Ascending aorta (tissue), 2 donors: ENCODE data around the gene SLC44A2. TPM values are rescaled to one million over a fixed set of nuclear protein-coding genes. Genes with fewer than 3 reads are reported as not detected.
A peak's percentile ranks its signal among the peaks of the same experiment; 100 is the strongest.

Experiments
- DNase-seq, 2 donors: peaks; one replicate each; pipeline ENCODE4 v3.0.0-alpha.2; 2019; ENCODE audit warnings: low spot score in 2 of 2
- H3K27ac ChIP-seq, 2 donors: fragments of 200-600 bp; sonication (generic); one replicate each; pipeline ENCODE4 v1.5.1; 2016 to 2017; ENCODE audit warnings: mild to moderate bottlenecking in 1 of 2
- H3K27me3 ChIP-seq: fragments of 200-600 bp; sonication (generic); one replicate; pipeline ENCODE4 v1.5.1; 2017
- H3K36me3 ChIP-seq, 2 donors: fragments of 200-600 bp; sonication (generic); one replicate each; pipeline ENCODE4 v1.5.1; 2016
- H3K4me1 ChIP-seq, 2 donors: fragments of 200-600 bp; sonication (generic); one replicate each; pipeline ENCODE4 v1.5.1; 2016 to 2017; ENCODE audit warnings: mild to moderate bottlenecking in 1 of 2
- H3K4me3 ChIP-seq, 2 donors: fragments of 200-600 bp; sonication (generic); one replicate each; pipeline ENCODE4 v1.5.1; 2016 to 2017; ENCODE audit warnings: mild to moderate bottlenecking in 1 of 2
- H3K9me3 ChIP-seq, 2 donors: fragments of 200-600 bp; sonication (generic); one replicate each; pipeline ENCODE4 v1.5.1; 2016
- intact Hi-C: fragments of 100-400 bp; cut with DNase I; formaldehyde crosslinking; loops from one replicate; pipeline ENCODE4 v1.15.1; 2023
- total RNA-seq: library from RNA; depleted of rRNA; stranded (reverse); fragments of >200 nt; gene quantifications from one replicate; pipeline ENCODE4 v1.1.0, GENCODE V29; 2016
- TF ChIP-seq, protein P1 (sequence below), 3 experiments: fragments of 200-600 bp in 2 of 3; fragments of 450-650 bp in 1 of 3; sonication (generic) in 2 of 3; IDR thresholded peaks; one replicate each; pipeline ENCODE4 v1.5.1; 2016 to 2019; ENCODE audit warnings: antibody characterized with exemption in 3 of 3, mild to moderate bottlenecking in 1 of 3, moderate library complexity in 1 of 3

SLC44A2 gene
- total RNA-seq, 1 donor from 2014 or later = 354 TPM

DNA sequence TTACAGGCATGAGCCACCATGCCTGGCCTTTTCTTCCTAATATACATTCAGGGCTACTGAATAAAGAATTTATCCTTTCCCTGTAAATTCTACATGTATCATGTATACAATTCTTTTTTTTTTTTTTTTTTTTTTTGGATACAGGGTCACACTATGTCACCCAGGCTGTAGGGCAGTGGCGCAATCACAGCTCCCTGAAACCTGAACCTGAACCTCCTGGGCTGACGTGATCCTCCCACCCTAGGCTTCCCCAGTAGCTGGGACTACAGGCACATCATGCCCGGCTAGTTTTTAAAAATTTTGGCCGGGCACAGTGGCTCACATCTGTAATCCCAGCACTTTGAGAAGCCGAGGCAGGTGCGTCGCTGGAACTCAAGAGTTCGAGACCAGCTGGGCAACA, 6.5 kb upstream of the SLC44A2 start:
- Histone ChIP-seq H3K27ac (peak overlapping the region in 1 of 2 donors; percentile 83), H3K36me3 (peaks cover 0 to 4% of the 10 kb centered on the region in 2 donors), H3K27me3 (no peaks in the 10 kb centered on the region), H3K4me1 (peaks cover 0 to 11% of the 10 kb centered on the region in 2 donors), H3K9me3 (no peaks in the 10 kb centered on the region), H3K4me3 (no peak overlapping the region)
- no peak for DNase-seq
- intact Hi-C loops = no loop called here
- TF ChIP-seq, protein P1, sequence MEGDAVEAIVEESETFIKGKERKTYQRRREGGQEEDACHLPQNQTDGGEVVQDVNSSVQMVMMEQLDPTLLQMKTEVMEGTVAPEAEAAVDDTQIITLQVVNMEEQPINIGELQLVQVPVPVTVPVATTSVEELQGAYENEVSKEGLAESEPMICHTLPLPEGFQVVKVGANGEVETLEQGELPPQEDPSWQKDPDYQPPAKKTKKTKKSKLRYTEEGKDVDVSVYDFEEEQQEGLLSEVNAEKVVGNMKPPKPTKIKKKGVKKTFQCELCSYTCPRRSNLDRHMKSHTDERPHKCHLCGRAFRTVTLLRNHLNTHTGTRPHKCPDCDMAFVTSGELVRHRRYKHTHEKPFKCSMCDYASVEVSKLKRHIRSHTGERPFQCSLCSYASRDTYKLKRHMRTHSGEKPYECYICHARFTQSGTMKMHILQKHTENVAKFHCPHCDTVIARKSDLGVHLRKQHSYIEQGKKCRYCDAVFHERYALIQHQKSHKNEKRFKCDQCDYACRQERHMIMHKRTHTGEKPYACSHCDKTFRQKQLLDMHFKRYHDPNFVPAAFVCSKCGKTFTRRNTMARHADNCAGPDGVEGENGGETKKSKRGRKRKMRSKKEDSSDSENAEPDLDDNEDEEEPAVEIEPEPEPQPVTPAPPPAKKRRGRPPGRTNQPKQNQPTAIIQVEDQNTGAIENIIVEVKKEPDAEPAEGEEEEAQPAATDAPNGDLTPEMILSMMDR (IDR thresholded peaks at IDR 0.05) = no peak

DNA sequence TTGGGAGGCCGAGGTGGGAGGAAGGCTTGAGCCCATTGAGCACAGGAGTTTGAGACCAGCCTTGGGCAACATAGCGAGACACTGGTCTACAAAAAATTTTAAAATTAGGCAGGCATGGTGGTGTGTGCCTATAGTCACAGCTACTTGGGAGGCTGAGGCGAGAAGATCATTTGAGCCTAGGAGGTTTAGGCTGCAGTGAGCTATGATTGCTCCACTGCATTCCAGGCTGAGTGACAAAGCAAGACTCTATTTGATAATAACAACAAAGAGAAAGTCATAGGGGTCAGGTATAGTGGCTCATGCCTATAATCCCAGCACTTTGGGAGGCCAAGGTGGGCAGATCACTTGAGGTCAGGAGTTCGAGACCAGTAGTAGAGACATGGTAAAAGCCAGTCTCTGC, 4.6 kb upstream of the SLC44A2 start:
- Histone ChIP-seq H3K9me3 (no peaks in the 10 kb centered on the region), H3K4me1 (peaks cover 7 to 23% of the 10 kb centered on the region in 2 donors), H3K27ac (no peak overlapping the region), H3K36me3 (peaks cover 0 to 4% of the 10 kb centered on the region in 2 donors), H3K4me3 (no peak overlapping the region), H3K27me3 (no peaks in the 10 kb centered on the region)
- DNase-seq = no peak
- TF ChIP-seq, protein P1 (IDR thresholded peaks at IDR 0.05) = no peak
- intact Hi-C loops = loop anchor here (5.0 kb wide), 1 partner anchor 123 kb away; no protein-coding TSS in a partner anchor

DNA sequence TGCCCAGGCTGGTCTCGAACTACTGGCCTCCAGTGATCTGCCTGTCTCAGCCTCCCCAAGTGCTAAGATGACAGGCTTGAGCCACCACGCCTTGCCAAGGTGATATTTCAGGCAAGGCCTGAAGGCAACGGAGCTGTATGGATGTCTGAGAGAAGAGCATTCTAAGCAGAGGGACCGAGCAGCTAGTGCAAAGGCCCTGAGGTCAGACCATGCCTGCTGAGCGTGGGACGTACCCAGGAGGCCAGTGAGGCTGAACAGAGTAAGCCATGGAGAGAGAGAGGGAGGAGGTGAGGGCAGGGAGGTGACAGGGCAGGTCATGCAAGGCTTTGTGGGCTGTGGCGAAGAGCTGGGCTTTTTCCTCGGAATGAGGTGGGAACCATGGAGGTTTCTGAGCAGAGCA, 3.4 kb upstream of the SLC44A2 start:
- no peak for DNase-seq
- peaks cover 0 to 4% of the 10 kb centered on the region in 2 donors for H3K36me3 ChIP-seq
- no peak overlapping the region for H3K4me3 ChIP-seq
- H3K4me1 ChIP-seq = peaks cover 7 to 25% of the 10 kb centered on the region in 2 donors
- TF ChIP-seq, protein P1 (IDR thresholded peaks at IDR 0.05) = no peak
- H3K27me3 ChIP-seq = no peaks in the 10 kb centered on the region
- no peak overlapping the region for H3K27ac ChIP-seq
- H3K9me3 ChIP-seq = no peaks in the 10 kb centered on the region
- intact Hi-C loops = loop anchor here (5.0 kb wide), 1 partner anchor 125 kb away; no protein-coding TSS in a partner anchor

DNA sequence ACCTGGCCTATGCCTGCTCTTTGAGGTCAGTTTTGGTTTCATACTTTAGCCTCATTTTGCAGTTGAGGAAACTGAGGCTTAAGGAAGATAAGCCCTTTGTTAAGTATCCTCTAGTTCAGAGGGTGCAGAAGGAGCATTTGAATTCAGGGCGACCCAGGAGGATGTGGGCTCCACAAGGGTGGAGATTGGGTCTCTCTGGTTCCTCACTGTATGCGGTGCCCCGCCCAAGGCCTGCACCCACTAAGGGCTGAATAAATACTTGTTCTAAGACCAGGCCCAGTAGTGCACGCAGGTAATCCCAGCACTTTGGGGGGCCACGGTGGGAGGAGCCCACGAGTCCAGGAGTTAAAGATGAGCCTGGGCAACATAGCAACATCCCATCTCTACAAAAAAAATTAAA, 768 bp upstream of the SLC44A2 start:
- Histone ChIP-seq H3K9me3 (no peaks in the 10 kb centered on the region), H3K36me3 (peaks cover 17 to 23% of the 10 kb centered on the region in 2 donors), H3K27ac (peak overlapping the region in 1 of 2 donors; percentile 12), H3K4me3 (peak overlapping the region; percentile 67), H3K27me3 (no peaks in the 10 kb centered on the region), H3K4me1 (peaks cover 7 to 15% of the 10 kb centered on the region in 2 donors)
- intact Hi-C loops = loop anchor here (2.0 to 5.0 kb wide), 2 partner anchors 22 to 127 kb away; no protein-coding TSS in a partner anchor
- no peak for DNase-seq
- TF ChIP-seq, protein P1 (IDR thresholded peaks at IDR 0.05) = no peak

DNA sequence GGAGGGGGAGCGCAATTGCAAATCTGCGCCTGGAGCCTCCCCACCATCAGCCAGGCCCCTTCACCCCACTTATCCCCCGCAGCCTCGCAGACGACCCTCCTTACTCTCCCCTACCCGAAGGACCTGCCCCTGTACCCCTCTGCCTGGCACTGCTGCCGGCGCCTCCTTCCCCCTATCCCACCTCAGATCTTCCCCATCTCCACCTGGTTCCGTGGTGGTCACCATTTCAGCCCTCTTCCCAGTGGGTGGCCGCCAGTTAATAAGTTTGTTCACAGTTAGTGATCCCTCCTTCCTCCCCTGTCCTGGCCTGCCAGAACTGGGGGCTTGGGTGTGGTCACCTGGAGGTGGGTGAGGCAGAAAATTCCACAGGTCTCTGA, 397 bp downstream of the SLC44A2 start:
- H3K4me3 ChIP-seq = peak overlapping the region; percentile 67
- H3K36me3 ChIP-seq = peaks cover 26 to 32% of the 10 kb centered on the region in 2 donors
- H3K9me3 ChIP-seq = no peaks in the 10 kb centered on the region
- peaks cover 7 to 15% of the 10 kb centered on the region in 2 donors for H3K4me1 ChIP-seq
- DNase-seq = no peak
- H3K27ac ChIP-seq = peak overlapping the region; percentile 79 to 85
- intact Hi-C loops = loop anchor here (2.0 to 5.0 kb wide), 2 partner anchors 23 to 43 kb away; no protein-coding TSS in a partner anchor
- no peaks in the 10 kb centered on the region for H3K27me3 ChIP-seq
- TF ChIP-seq, protein P1 (IDR thresholded peaks at IDR 0.05) = no peak
